ENCODE results near the gene SAE1.

DNA sequence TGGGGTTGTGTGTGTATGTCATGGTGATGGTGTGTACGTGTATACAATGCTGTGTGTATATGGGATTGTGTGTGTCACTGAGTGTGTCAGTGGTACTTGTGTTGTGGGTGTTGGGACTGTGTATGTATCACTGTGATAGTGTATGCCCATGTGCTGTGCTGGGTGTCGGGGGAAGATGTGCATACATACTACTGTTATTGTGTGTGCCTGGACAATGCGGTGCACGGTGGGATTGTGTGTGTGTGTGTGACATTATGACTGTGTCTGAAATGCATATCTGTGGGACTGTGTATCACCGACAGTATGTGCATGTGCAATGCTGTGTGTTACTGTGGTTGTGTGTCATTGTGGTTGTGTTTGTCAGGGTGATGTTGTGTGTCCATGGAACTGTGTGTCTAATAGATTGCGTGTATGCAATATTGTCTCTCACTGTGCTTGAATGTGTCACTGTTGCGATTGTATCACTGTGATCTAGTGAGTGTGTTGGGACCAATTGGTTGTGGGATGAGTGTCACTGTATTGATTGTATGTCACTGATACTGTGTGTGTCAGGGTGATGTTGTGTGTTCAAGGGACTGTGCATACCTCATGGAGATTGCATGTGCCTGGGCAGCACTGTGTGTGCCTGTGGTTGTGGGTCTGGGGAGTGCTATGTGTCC, 111.4 kb downstream of the SAE1 start:
- TF ChIP-seq, protein P1, sequence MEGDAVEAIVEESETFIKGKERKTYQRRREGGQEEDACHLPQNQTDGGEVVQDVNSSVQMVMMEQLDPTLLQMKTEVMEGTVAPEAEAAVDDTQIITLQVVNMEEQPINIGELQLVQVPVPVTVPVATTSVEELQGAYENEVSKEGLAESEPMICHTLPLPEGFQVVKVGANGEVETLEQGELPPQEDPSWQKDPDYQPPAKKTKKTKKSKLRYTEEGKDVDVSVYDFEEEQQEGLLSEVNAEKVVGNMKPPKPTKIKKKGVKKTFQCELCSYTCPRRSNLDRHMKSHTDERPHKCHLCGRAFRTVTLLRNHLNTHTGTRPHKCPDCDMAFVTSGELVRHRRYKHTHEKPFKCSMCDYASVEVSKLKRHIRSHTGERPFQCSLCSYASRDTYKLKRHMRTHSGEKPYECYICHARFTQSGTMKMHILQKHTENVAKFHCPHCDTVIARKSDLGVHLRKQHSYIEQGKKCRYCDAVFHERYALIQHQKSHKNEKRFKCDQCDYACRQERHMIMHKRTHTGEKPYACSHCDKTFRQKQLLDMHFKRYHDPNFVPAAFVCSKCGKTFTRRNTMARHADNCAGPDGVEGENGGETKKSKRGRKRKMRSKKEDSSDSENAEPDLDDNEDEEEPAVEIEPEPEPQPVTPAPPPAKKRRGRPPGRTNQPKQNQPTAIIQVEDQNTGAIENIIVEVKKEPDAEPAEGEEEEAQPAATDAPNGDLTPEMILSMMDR (IDR thresholded peaks at IDR 0.05; ENCODE audit: borderline replicate concordance, extremely low read depth, low read length, poor library complexity, severe bottlenecking) = no peak
- TF ChIP-seq EZH2 (IDR thresholded peaks at IDR 0.05; ENCODE audit: borderline replicate concordance, low read depth, low read length, severe bottlenecking) = no peak

Data from DND-41 (cell line).